KBM-7 (cell line): ENCODE data around the gene ARL5B.
A peak's percentile ranks its signal among the peaks of the same experiment; 100 is the strongest.
"Not testable (repeated sequence)": the region's sequence is repeated elsewhere in the genome, so short reads cannot be mapped to it uniquely, and the experiment has no call there.

Experiments
- DNase-seq: peaks from one replicate; pipeline ENCODE4 v3.0.0-alpha.2; 2015
- in situ Hi-C: fragments of 300-500 bp; cut with MboI; formaldehyde crosslinking; loops from 2 replicates; pipeline ENCODE4 v1.14.3; 2020; ENCODE audit warnings: low sequenced_read_pairs, low pct_unique_long_range_greater_than_20kb, mixed read lengths

Gene ARL5B, protein sequence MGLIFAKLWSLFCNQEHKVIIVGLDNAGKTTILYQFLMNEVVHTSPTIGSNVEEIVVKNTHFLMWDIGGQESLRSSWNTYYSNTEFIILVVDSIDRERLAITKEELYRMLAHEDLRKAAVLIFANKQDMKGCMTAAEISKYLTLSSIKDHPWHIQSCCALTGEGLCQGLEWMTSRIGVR

GRCh38 chr10:18659125-18659818, at the start of gene ARL5B:
Gene ARL5B, plus strand, starts transcription at chr10:18659431. Its CDS starts 207 bp downstream, at chr10:18659638.
- in situ Hi-C loops = no loop called here
- peak; percentile 95 for DNase-seq

DNA sequence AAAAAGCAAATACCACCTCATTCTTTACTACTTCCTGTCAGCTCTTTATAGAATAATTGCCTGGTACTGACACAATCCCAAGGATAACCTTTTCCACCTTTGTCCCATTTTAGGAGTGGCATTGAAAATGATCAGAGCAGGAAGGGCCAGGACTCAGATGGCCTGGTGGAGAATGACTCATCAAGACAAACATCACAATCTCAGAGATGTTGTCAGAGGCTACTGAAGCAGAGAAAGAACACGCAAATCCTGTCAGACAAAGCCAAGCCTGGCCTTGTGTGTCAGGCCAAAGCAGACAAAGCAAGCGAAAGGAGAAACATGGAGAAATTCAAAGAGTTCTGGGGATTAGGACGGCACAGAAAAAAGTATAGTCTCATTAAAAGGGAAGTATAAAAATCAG, 48.7 kb upstream of the ARL5B start:
- in situ Hi-C loops = no loop called here
- DNase-seq = no peak

DNA sequence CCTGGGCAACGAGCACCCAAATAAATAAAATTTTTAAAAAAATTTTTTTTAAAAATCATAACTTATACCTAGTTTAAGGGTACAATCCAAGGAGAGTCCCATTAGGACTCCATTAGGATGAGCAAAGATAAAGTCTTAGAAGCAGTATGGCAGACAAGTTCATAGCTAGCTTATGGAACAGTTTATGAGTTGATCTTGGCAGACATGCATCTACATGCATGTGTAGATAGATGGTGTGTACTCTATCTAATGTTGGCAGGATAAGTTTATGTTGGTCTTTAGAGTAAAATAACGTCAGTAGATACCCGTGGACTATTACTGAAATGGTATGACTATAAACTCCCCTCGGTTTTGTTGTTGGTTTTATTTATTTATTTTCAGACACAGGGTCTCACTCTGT, 48.1 kb upstream of the ARL5B start:
- no peak for DNase-seq
- in situ Hi-C loops = no loop called here

GRCh38 chr10:18615618-18616017, 43.6 kb upstream of the ARL5B start:
- no peak for DNase-seq
- in situ Hi-C loops = no loop called here

- peak; percentile 16 for DNase-seq
- in situ Hi-C loops = no loop called here
These were observed 42.9 kb upstream of the ARL5B start for GRCh38 chr10:18616337-18616736.

DNA sequence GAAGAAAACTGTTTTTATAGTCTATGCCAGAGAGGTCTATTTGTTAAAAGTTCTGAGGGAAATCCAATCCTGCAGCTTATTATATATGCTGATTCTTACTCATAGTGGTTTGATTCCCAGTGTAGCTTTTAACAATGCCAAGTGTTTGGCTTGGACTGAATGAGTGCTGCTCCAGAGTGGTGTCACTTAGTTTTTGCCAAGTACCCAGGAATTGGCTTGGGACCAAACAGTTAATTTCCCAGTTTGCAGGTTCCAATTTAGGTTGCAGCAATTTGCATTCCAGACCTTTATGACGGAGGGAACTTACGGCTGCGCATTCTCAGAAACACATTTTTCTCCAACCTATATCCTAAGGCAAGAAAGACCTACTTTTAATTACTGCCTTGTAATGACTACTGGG, 40.2 kb upstream of the ARL5B start:
- no peak for DNase-seq
- in situ Hi-C loops = no loop called here

DNA sequence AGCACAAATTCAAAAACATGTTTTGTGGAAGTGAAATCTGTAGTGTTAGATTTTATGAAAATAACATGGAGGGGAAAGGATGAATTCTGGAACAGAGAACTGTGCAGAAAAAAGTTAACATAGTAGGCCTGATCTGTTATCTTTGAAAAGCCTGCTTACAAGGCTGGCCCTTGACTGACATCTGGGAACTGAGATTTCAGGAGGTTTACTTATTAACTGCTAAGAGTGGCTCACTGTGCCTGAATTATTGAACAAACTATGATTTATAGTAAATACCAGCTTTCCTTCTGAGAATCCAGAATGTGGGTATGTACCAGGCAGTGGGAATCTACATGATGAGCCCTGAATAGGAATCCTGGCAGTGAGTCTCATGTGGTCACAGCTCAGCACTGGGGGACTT, 38.4 kb upstream of the ARL5B start:
- in situ Hi-C loops = no loop called here
- DNase-seq = no peak

- DNase-seq, in situ Hi-C loops: not testable (repeated sequence)
These were observed 35.6 kb upstream of the ARL5B start for GRCh38 chr10:18623671-18624070.

DNA sequence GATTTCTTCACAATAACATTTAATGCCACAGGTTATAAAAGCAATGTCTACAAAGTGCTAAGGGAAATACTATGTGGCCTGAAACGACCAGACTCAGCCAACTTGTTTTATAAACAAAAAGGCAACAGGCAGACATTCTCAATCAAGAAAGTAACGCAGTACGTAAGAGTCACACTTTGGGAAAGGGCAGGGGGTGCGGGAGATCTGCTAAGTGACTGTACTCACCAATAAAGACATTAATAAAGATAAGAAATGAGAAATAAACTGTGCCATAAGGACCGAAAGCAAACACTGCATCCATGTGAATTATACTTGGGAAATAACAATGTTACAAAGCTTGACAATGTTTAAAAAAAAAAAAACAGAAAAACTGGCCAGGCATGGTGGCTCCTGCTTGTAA, 33.3 kb upstream of the ARL5B start:
- in situ Hi-C loops = no loop called here

DNA sequence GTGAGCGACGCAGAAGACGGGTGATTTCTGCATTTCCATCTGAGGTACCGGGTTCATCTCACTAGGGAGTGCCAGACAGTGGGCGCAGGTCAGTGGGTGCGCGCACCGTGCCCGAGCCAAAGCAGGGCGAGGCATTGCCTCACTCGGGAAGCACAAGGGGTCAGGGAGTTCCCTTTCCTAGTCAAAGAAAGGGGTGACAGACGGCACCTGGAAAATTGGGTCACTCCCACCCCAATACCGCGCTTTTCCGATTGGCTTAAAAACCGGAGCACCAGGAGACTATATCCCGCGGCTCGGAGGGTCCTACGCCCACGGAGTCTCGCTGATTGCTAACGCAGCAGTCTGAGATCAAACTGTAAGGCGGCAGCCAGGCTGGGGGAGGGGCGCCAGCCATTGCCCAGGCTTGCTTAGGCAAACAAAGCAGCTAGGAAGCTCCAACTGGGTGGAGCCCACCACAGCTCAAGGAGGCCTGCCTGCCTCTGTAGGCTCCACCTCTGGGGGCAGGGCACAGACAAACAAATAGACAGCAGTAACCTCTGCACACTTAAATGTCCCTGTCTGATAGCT, 31.7 kb upstream of the ARL5B start:
- in situ Hi-C loops = not testable (repeated sequence)
- peak; percentile 80 for DNase-seq

More for the DNA sequence above, 33.3 kb upstream of the ARL5B start:
- no peak for DNase-seq

- DNase-seq, in situ Hi-C loops: not testable (repeated sequence)
These were observed 26.7 kb upstream of the ARL5B start for GRCh38 chr10:18632500-18632899.

DNA sequence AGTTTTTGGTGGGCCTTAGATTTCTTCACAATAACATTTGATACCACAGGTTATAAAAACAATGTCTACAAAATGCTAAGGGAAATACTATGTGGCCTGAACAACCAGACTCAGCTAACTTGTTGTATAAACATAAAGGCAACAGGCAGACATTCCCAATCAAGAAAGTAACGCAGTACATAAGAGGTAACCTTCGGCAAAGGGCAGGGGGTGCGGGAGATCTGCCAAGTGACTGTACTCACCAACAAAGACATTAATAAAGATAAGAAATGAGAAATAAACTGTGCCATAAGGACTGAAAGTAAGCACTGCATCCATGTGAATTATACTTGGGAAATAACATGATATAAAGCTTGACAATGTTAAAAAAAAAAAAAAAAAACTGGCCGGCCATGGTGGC, 23.2 kb upstream of the ARL5B start:
- in situ Hi-C loops = no loop called here
- no peak for DNase-seq

GRCh38 chr10:18637400-18637799, 21.8 kb upstream of the ARL5B start:
- DNase-seq, in situ Hi-C loops: not testable (repeated sequence)

DNA sequence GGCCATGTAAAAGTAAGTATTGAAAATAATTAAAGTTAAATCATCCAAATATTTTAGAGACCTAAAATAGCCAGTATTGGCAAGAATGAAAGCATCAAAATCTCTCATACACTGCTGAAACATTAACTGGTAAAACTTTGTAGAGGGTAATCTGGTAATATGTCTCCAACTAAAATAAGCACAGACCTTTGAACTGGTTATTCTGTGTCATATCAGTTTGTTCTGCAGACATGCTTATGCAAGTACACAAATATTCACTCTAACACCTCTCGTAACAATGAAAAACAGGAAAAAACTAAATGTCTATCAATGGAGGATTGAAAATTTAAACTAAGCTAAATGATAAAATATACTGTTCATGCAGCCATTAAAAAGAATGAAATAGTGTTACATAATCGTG, 19.5 kb upstream of the ARL5B start:
- in situ Hi-C loops, DNase-seq: not testable (repeated sequence)

GRCh38 chr10:18647151-18647550, 12.1 kb upstream of the ARL5B start:
- DNase-seq = no peak
- in situ Hi-C loops = no loop called here

DNA sequence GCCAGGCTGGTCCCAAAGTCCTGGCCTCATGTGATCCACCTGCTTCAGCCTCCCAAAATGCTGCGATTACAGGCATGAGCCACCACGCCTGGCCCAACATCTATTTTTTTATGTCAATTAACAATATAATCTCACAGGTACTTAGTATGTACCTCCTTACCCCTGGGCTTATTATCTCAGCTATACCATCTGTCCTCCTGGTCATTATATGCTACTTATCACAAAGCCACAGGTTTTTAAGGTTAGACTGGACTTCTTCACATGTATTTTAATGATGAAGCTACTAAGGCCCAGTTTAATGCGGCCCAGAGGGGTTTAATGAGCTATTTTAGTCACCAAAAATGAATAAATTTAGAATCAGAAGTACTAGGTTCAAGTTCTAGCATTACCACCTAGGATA, 11.3 kb upstream of the ARL5B start:
- in situ Hi-C loops = no loop called here
- no peak for DNase-seq

- DNase-seq = peak; percentile 31
- in situ Hi-C loops = no loop called here
These were observed 9.8 kb upstream of the ARL5B start for GRCh38 chr10:18649364-18649959.

GRCh38 chr10:18650404-18650997, 8.7 kb upstream of the ARL5B start:
- in situ Hi-C loops = no loop called here
- peak; percentile 37 for DNase-seq

GRCh38 chr10:18651324-18652007, 7.8 kb upstream of the ARL5B start, which contains the start of gene NSUN6:
Gene NSUN6, minus strand, starts transcription at chr10:18651587. Its CDS starts 384 bp downstream, at chr10:18651203.
- peak; percentile 95 for DNase-seq

More at GRCh38 chr10:18651324-18652007, 7.8 kb upstream of the ARL5B start, which contains the start of gene NSUN6:
- in situ Hi-C loops = no loop called here
